Liver (tissue), 9 donors: ENCODE data around the gene NKX2-8. TPM values are rescaled to one million over a fixed set of nuclear protein-coding genes. Genes with fewer than 3 reads are reported as not detected.

Source experiments
- DNase-seq: peaks from one replicate; pipeline ENCODE4 v3.0.0-alpha.2; 2017; ENCODE audit warnings: low spot score
- H3K27ac ChIP-seq, 2 donors: one replicate each; pipeline ENCODE4 v1.7.0; 2013; ENCODE audit warnings: inconsistent platforms in 2 of 2, low read length in 2 of 2, control low read depth in 1 of 2, low read depth in 1 of 2, mild to moderate bottlenecking in 1 of 2
- H3K27me3 ChIP-seq, 4 donors: one replicate each; pipeline versions ENCODE4 v1.6.1 to v1.7.0; 2013; ENCODE audit warnings: low read length in 3 of 4, inconsistent platforms in 1 of 4, mild to moderate bottlenecking in 1 of 4, moderate library complexity in 1 of 4; ENCODE audit not compliant: control insufficient read depth in 4 of 4, insufficient read depth in 4 of 4
- H3K36me3 ChIP-seq, 4 donors: one replicate each; pipeline versions ENCODE4 v1.6.1 to v1.7.0; 2013; ENCODE audit warnings: low read length in 3 of 4, mild to moderate bottlenecking in 3 of 4, low read depth in 1 of 4, moderate library complexity in 1 of 4; ENCODE audit not compliant: control insufficient read depth in 4 of 4, insufficient read depth in 3 of 4
- H3K4me1 ChIP-seq, 4 donors: one replicate each; pipeline versions ENCODE4 v1.6.1 to v1.7.0; 2013; ENCODE audit warnings: low read length in 3 of 4, mild to moderate bottlenecking in 3 of 4, moderate library complexity in 1 of 4; ENCODE audit not compliant: control insufficient read depth in 4 of 4, insufficient read depth in 4 of 4
- H3K4me3 ChIP-seq, 3 donors: one replicate each; pipeline versions ENCODE4 v1.6.1 to v1.7.0; 2013; ENCODE audit warnings: low read length in 3 of 3, control low read depth in 1 of 3, low read depth in 1 of 3, mild to moderate bottlenecking in 1 of 3
- H3K9ac ChIP-seq, 2 donors: one replicate each; pipeline ENCODE4 v1.7.0; 2013; ENCODE audit warnings: low read length in 2 of 2, mild to moderate bottlenecking in 2 of 2, moderate library complexity in 2 of 2, control low read depth in 1 of 2, low read depth in 1 of 2
- H3K9me3 ChIP-seq, 4 donors: one replicate each; pipeline versions ENCODE4 v1.6.1 to v1.7.0; 2013; ENCODE audit warnings: low read length in 3 of 4; ENCODE audit not compliant: control insufficient read depth in 4 of 4
- ATF3 ChIP-seq: IDR thresholded peaks from 2 replicates; pipeline ENCODE4 v1.6.1; 2016; ENCODE audit warnings: antibody characterized with exemption
- CTCF ChIP-seq: fragments of 150-350 bp; IDR thresholded peaks from 2 replicates; pipeline ENCODE4 v1.5.1; 2017; ENCODE audit warnings: improper control_type of control experiment, low read depth, low read length; ENCODE audit not compliant: missing input control
- EGR1 ChIP-seq, 2 donors: IDR thresholded peaks; 2 replicates each; pipeline ENCODE4 v1.6.1; 2016 to 2018; ENCODE audit warnings: antibody characterized with exemption in 2 of 2, low read depth in 2 of 2
- FOXA1 ChIP-seq: IDR thresholded peaks from 2 replicates; pipeline ENCODE4 v1.6.1; 2016; ENCODE audit warnings: antibody characterized with exemption
- GABPA ChIP-seq, 2 donors: IDR thresholded peaks in 1 of 2; conservative IDR thresholded peaks in 1 of 2; 2 replicates each; pipeline ENCODE4 v1.6.1; 2016; ENCODE audit warnings: antibody characterized with exemption in 2 of 2, mild to moderate bottlenecking in 1 of 2, moderate library complexity in 1 of 2
- HNF4G ChIP-seq: IDR thresholded peaks from 2 replicates; pipeline ENCODE4 v1.6.1; 2016; ENCODE audit warnings: antibody characterized with exemption
- JUND ChIP-seq, 2 donors: IDR thresholded peaks; 2 replicates each; pipeline ENCODE4 v1.6.1; 2016; ENCODE audit warnings: antibody characterized with exemption in 2 of 2
- MAX ChIP-seq: IDR thresholded peaks from 2 replicates; pipeline ENCODE4 v1.6.1; 2016; ENCODE audit warnings: antibody characterized with exemption
- NR2F2 ChIP-seq: IDR thresholded peaks from 2 replicates; pipeline ENCODE4 v1.6.1; 2016; ENCODE audit warnings: antibody characterized with exemption
- RAD21 ChIP-seq, 2 donors: IDR thresholded peaks; 2 replicates each; pipeline ENCODE4 v1.6.1; 2016; ENCODE audit warnings: antibody characterized with exemption in 2 of 2, mild to moderate bottlenecking in 2 of 2
- REST ChIP-seq: IDR thresholded peaks from 2 replicates; pipeline ENCODE4 v1.6.1; 2016; ENCODE audit warnings: antibody characterized with exemption, mild to moderate bottlenecking
- SP1 ChIP-seq: IDR thresholded peaks from 2 replicates; pipeline ENCODE4 v1.6.1; 2018; ENCODE audit warnings: antibody characterized with exemption, mild to moderate bottlenecking
- TAF1 ChIP-seq: conservative IDR thresholded peaks from 2 replicates; pipeline ENCODE4 v1.6.1; 2016; ENCODE audit warnings: antibody characterized with exemption, mild to moderate bottlenecking
- YY1 ChIP-seq: IDR thresholded peaks from 2 replicates; pipeline ENCODE4 v1.6.1; 2016; ENCODE audit warnings: antibody characterized with exemption, mild to moderate bottlenecking
- ZBTB33 ChIP-seq: IDR thresholded peaks from 2 replicates; pipeline ENCODE4 v1.6.1; 2016; ENCODE audit warnings: antibody characterized with exemption
- WGBS: extraction: QIAGEN DNeasy Blood & Tissue Kit; methylation state at CpG from one replicate; pipeline ENCODE4 v1.1.7; 2013; 5-methylcytosine and 5-hydroxymethylcytosine counted together
- polyA plus RNA-seq, 2 donors: library from polyadenylated mRNA; stranded (reverse) in 1 of 2; unstranded in 1 of 2; fragments of 200-250 nt in 1 of 2; fragments of >200 nt in 1 of 2; fragmentation: Nextera tagmentation in 1 of 2; extraction: Ambion mirVana in 1 of 2; gene quantifications; one replicate each; pipeline versions ENCODE4 v1.2.1 to v1.2.3, GENCODE V29; 2013 to 2015
- total RNA-seq, 2 donors: library from RNA; depleted of rRNA; stranded (reverse); fragments of >200 nt; gene quantifications; one replicate each; pipeline ENCODE4 v1.2.3, GENCODE V29; 2014
- donor health status: healthy.
- donor health status: healthy.
- donor health status: healthy.
- donor health status: healthy.
- donor health status: healthy.

Gene NKX2-8
- total and polyA plus RNA-seq, 4 donors, result 0.33 TPM; not detected in 3

GRCh38 chr14:36570065-36570464 lies 12.3 kb downstream of the NKX2-8 start:
- H3K9ac ChIP-seq, result no peak overlapping the region
- DNase-seq, result no peak
- no peaks in the 10 kb centered on the region for H3K9me3 ChIP-seq
- H3K36me3 ChIP-seq, result no peaks in the 10 kb centered on the region
- H3K27ac ChIP-seq, result no peak overlapping the region
- no peaks in the 10 kb centered on the region for H3K4me1 ChIP-seq
- TF ChIP-seq TAF1 (no peak), FOXA1 (no peak), YY1 (no peak), EGR1 (IDR thresholded peaks at IDR 0.05; ENCODE audit: low read depth in 2 of 2) (no peak), ATF3 (no peak), NR2F2 (no peak), REST (no peak), GABPA (IDR thresholded peaks at IDR 0.05 in 1 of 2, conservative IDR thresholded peaks at IDR 0.05 in 1 of 2) (no peak), CTCF (no peak), JUND (IDR thresholded peaks at IDR 0.05) (no peak), ZBTB33 (no peak), SP1 (no peak)
- no peak overlapping the region for H3K4me3 ChIP-seq
- H3K27me3 ChIP-seq, result peaks cover 0 to 7% (median 0%) of the 10 kb centered on the region in 4 donors
- WGBS, result 68% methylated on average over 2 of the region's 2 CpGs

- H3K27me3 ChIP-seq, result peaks cover 0 to 5% (median under 1%) of the 10 kb centered on the region in 4 donors
- no peak for TF ChIP-seq MAX
- no peak for TF ChIP-seq HNF4G
- TF ChIP-seq ZBTB33, result no peak
- TF ChIP-seq ATF3, result no peak
- TF ChIP-seq RAD21 (IDR thresholded peaks at IDR 0.05), result peak; percentile 80 to 82
- no peak for TF ChIP-seq REST
- TF ChIP-seq YY1, result no peak
Observed at GRCh38 chr14:36556811-36557433, 25.5 kb downstream of the NKX2-8 start.

More at GRCh38 chr14:36556811-36557433, 25.5 kb downstream of the NKX2-8 start:
- Histone ChIP-seq H3K9me3 (no peaks in the 10 kb centered on the region), H3K36me3 (no peaks in the 10 kb centered on the region), H3K27ac (no peak overlapping the region), H3K4me1 (no peaks in the 10 kb centered on the region), H3K9ac (no peak overlapping the region), H3K4me3 (no peak overlapping the region)
- no peak for DNase-seq
- WGBS, result 61% methylated on average over 9 of the region's 9 CpGs
